Left colon (tissue), 2 donors: ENCODE results near the gene C7orf57. TPM values are rescaled to one million over a fixed set of nuclear protein-coding genes. Genes with fewer than 3 reads are reported as not detected.
"Not testable (repeated sequence)": the region's sequence is repeated elsewhere in the genome, so short reads cannot be mapped to it uniquely, and the experiment has no call there.

Source experiments
- ATAC-seq: fragments of 200-7000 bp; cut with Tn5 transposase; one replicate; pipeline ENCODE4 v1.9.1; 2020; ENCODE audit warnings: mild to moderate bottlenecking, moderate library complexity
- DNase-seq, 2 donors: peaks; one replicate each; pipeline ENCODE4 v3.0.0-alpha.2; 2020
- intact Hi-C, 2 donors: fragments of 100-400 bp; cut with DNase I in 1 of 2; cut with micrococcal nuclease in 1 of 2; formaldehyde crosslinking; loops; one replicate each; pipeline versions ENCODE4 v1.11.2 to v1.14.0; 2022; cut with DNase I, micrococcal nuclease
- total RNA-seq, 2 donors: library from RNA; stranded (reverse); fragmentation: NEBNext Ultra II Directional; extraction: Animal tissue kit (Norgen Biotek cat#: 25700); gene quantifications; one replicate each; pipeline ENCODE4 v1.2.1, GENCODE V29; 2021
- donor health status: DM: no; HTN: no; CAD: no.
- donor health status: DM: yes; HTN: yes; CAD: no.

C7orf57 gene
- total RNA-seq, 2 donors from 2014 or later, result not detected

DNA sequence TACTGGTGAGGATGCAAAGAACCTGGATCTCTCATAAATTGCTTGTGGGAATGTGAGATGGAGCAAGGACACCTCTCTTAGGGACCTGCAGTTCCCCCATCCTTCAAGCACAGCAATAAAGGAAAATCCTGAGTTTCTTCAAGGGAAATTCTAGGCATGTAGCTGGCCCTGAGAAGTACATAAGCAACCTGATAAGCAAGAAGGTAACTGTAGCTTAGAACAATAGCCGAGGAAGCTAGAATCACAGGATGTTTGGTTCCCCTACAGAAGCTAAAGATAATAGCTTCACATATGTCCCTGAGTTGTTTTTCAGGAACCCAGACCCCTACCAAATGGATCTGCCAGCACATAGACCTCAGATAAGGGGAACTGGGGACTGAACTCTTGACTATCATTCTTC, 42.1 kb downstream of the C7orf57 start:
- intact Hi-C loops, result no loop called here
- ATAC-seq (no peak), DNase-seq (no peak)

DNA sequence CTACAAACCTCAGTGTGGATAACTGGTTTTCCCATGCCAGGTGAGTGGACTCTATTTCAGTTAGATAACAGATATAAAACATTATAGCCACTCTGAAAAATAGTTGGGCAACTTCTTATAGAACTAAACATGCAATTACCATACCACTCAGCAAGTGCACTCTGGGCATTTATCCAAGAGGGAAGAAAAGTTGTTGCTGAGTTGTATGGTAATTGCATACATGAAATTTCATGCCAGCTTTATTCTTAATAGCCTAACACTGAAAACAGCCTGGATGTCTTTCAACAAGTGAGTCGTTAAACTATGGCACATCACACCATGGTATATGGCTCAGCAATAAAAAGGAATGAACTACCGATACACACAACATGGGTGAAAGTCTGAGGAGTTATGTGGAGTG, 43.1 kb downstream of the C7orf57 start:
- DNase-seq (no peak), ATAC-seq (peak; percentile 89)
- intact Hi-C loops, result no loop called here

DNA sequence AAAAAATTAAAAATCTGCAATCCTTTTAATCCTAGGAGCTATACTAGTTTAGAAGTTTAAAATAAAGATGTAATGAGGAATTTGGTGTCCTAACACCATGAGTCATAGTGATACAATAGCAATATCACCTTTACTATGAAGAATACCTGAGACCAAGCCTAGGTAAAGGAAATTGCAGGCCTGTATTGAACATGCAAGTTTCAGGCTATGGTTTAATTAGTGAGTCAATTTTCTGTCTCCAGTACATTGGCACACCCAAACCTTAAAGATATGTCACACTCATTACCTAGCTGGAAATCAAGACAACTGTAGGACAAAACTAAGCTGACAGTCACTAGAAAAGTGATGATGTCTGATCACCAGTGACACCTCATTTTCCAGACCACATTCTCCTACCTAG, 47.0 kb downstream of the C7orf57 start:
- intact Hi-C loops, DNase-seq: not testable (repeated sequence)
- ATAC-seq, result peak; percentile 44

DNA sequence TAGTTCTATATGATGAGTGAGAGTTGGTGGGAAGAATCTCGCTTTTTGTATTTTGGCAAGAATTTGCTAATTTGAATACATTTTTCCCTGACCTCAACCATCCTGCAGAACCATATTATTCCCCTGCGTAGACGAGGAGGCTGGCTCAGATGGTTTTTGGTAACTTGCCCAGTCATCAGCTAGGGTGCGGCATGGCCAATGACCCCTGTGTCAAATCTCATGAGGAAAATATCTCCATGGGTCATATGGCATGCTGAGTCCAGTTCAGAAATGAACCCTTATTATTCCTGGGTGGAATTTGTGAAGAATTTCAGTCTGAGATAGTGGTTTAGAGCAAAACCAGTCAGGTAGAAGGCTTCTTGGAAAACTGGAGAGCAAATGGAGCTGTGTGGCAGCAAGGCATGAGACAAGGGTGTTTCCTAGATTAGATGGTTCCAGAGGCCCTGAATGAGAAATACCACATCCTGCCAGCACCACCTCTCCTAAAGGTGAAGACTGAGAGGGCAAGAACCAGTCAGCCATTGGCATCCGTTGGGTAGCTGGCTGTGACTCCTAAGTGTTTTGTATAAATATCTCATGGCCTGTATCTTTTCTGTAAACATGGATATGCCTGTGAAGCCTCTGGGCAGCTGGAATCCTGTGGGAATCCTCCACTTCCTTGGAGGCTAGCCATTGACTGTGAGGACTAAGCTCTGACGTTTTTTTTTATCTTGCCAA, 47.9 kb downstream of the C7orf57 start:
- peak; percentile 19 for ATAC-seq
- no peak for DNase-seq
- intact Hi-C loops, result no loop called here

DNA sequence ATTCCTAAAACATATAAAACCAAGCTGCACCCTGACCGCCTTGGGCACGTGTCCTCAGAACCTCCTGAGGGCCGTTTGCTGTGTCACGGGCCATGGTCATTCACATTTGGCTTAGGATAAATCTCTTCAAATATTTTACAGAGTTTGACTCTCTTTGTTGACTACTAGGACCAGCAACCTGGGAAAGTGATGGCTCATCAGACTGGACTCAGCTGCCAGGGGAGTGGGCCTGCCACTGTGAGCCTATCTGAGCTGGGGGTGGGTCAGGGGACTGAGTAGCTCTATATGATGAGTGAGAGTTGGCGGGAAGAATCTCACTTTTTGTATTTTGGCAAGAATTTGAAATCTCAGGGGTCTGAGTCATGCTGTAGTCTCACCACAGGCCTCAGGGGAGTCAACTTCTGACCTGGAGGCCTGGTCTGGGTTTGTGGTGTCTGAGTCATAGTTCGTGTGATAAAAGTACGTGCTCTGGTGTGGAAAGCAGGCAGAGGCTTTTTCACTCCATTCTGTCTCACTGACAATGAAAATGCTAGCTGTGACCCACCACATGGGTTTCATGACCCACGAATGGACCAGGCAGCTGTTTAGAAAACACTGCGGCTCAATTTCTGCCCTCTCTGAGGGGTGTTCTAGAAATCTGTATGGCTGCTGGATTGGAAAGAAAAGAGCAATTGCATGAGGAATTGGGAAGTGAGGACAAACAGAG, 49.5 kb downstream of the C7orf57 start:
- intact Hi-C loops, result no loop called here
- DNase-seq (peak in 1 of 2 donors; percentile 66), ATAC-seq (no peak)

DNA sequence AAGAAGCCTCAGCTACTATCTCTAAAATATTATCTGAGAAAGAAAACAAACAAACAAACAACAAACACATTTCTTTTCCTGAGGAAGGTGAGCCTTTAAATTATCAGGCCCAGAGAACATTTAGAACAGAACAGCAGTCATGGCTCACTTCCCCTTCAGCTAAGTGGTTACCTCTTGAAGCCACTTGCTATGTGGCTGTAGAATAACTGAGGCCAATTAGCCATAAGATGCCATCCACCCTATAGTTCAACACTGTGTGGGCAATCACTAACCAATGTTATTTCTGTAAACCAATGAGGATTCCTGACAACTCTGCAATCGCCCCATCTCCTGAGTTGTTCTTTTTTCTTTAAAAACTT, 50.1 kb downstream of the C7orf57 start:
- DNase-seq, result no peak
- no peak for ATAC-seq
- intact Hi-C loops, result no loop called here

DNA sequence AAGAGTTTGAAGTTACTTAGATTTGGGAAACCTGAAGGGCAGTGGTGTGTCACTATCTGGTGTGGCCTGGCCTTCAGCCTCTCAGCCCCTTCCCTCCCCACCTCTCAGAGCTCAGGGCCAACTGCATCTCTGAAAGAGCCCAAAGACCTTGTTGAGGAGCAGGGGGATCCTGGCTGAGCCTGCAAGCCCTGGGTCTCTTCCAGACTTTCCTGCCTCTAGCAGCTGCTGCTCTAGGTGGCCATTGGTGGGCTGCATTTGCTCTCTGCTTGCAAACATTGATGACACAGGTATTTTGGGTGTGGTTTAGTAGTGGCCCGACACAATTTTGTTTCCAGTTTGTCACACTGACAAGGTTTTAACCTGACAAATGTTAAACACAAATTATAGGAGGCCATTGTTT, 50.6 kb downstream of the C7orf57 start:
- intact Hi-C loops, result no loop called here
- DNase-seq (no peak), ATAC-seq (no peak)

DNA sequence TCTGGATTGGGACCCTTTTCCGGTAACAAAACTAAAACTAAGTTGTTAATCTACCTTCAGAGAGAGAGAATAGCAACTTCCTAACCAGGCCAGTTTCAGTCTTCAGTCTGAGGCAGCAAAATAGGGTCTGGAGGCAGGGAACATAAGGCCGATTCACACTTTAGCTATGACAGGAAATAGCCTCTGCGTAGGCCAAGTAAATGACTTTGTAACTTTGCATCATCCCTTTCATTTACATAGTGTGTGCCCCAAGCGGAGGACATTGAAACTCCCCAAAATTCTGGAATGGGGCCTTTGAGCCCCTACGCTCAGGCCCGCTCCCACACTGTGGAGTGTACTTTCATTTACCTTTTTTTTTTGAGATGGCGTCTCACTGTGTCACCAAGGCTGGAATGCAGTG, 52.0 kb downstream of the C7orf57 start:
- DNase-seq (no peak), ATAC-seq (no peak)
- intact Hi-C loops, result no loop called here

DNA sequence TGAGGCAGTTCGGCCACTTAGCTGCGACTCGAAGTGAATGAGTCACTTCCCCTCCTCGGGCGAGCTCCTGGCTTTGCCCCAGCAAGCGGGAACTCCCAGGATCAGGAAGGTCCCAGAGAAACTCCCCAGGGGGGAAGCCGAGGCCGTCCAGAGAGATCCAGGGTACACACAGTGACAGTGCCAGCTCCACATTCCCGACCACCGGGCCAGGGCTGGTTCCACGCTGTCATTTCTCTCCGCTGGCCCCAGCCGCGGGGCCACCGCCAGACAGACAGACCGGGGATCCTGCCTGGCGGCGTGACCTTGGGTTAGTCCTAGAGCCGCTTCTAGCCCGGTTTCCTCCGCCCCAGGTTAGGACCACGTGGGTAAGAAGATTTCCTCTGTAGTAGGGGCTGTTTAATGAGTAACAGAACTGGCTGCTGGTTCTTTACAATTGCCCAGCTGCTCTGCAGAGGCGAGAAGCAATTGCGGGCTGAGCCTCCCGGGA, 53.3 kb downstream of the C7orf57 start:
- ATAC-seq, result peak; percentile 72
- peak; percentile 89 to 95 for DNase-seq
- intact Hi-C loops, result no loop called here

DNA sequence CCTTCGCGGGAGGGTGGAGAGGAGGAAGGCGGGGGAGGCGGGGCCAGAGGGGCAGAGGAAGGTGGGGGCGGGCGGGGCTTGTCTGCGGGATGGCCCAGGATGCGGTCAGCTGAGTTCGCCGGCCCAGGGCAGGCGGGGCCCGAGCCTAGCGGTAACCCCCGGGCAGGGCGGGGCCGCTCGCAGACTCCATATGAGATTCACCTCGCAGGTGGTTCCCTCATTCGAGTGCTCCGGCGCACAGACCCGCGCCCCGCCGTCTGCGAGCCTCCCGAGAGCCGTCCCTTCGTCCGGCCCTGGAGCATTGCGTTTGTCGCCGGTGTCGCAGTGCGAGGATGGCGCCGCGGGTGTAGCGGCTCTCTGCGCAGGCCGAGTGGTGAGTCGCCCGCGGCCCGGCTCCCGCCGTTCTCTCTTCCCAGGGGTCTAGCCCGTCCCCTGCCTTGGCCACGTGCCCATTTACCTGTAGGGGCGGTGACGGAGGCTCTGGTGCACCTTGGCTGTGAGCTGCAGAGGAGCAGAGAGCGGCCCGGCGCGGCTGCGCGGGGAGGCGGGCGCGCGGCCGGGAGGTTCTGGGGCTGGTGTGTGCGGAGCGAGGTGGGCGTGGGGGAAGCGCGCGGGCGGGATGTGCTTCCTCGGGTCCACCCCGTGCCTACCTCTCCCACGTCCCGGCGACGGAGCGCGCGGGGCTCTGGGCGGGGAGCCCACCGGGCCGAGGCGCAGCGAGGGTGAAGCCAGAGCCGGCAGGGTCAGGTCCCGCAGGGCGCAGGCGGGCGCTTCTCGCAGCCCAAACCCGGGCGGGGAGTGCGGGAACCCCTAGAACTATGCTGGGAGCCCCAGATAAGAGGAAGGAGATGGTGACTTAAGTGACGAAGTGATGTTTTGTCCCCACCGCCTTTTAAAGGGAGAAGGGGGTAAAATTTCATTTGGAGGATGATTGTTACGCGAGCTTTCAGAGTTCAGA, 54.0 kb downstream of the C7orf57 start, which contains the start of gene UPP1:
Gene UPP1 (plus strand): TSS at position 220 of the 958 bp plus-strand sequence. CDS start 5,519 bp downstream, outside the sequence.
- intact Hi-C loops, result no loop called here
- DNase-seq, result peak; percentile 96 to 97
- peak; percentile 82 for ATAC-seq

DNA sequence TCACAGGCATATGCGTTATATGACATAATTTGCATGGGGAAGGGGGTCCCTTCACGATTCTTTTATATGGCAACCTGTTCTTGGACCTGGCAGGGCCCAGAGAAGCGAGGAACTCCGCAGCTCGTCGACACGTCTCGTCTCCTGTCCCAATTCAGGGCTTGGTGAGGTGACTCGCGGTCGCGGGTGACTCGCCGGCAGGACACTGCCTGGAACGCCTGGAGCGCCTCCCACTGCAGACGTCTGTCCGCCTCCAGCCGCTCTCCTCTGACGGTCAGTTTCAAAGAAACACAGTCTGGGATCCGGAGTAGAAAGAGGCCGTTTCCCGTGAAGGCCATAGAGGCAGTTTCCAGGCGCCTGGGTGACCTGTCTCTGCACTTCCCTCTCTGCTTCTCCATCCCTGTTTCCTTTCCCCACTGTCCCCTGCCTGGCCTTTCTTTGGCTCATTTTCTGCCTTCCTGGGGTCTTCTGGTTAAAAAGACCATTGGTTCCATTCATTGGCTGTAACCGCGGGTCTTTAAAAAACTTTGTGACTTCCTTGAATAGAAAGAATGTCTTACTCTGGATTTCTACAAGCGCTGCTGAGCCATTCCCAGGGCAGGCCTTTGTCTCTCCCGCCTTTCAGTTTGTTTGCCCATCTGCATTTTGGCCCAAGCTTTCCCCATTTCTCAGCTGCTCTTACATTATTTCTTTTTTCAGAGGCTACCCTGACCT, 54.9 kb downstream of the C7orf57 start:
- DNase-seq (peak; percentile 48 to 51), ATAC-seq (no peak)
- intact Hi-C loops, result no loop called here

DNA sequence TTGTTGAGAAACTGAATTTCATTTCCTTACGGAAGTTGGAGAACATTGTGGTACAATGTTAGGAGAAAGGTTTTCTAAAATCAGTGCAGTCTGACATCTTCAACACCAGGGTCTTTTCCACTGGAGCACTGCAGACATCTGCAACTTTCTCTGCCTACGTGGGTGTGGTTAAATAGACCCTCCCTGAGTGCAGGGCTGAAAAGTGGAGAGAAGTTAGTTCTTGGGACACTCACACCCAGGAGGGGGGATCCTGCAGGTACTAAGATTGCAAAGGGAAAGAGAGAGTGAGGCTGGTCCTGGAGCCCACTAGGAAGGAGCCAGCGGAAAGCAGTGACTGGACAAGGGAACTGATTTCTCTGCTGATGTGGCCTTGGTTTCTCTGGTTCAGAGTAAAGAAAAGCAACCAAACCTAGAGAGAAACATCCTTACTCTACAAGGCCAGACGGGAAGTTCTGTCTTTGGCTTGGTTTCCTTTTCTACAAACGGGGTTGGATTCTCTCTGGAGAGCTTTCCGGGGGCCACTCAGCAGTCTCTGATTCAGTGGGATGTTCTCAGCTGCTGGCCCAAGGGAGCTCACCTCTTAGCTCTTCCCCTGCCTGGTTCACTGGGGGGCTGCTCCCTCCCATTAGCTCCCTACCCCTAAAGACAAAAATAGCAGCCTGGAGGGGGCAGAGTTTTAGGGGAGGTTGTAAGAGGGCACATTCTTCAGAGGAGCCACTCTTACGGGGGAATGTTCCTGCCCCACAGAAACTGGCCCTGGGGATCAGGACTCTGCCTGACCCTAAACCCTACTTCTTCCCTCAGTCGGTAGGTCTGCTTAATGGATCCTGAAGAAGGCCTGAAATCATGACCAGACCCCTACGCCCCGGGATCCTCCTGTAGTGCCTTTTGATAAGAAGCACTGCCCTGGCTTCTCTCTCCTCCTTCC, 56.4 kb downstream of the C7orf57 start:
- intact Hi-C loops, result no loop called here
- no peak for ATAC-seq
- no peak for DNase-seq

DNA sequence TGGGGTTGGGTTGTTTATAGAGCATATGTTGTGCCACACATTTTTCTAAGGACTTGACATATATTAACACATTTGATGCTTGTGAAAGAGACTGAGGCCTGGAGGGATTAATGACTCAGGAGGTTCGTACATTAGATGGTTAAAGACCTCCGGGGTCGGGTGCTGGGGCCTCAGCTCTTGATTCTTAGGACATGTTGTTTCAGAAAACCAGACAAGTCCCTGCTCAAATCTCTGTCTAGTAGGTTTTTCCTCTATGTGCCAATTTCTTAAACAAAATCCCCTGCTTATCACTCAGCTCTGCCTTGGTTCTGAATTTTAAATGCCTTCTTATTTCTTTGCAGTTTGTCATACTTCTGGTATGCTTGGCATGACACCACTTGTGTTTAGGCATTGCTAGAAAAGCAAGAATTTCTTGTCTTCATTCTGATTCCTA, 59.5 kb downstream of the C7orf57 start:
- no peak for ATAC-seq
- DNase-seq, result no peak
- intact Hi-C loops, result no loop called here

DNA sequence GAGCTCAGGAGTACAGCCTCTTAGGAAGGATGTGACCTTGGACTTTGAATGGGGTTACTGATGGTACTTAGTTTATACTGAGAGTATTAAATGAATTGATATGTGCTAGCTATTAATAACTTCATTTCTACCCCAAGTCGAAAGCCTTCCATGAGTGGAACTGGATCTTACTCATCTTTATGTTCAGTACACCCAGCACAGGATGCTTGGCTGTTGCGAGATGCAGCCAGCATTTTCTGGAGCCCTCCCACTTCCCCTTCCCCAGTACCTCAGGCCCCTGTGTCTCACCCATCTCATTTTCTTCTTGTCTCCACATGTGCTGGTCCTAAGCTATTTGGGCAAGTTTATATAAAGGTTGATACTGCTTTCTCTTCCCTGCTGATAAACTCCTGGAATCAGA, 60.9 kb downstream of the C7orf57 start:
- ATAC-seq, result no peak
- DNase-seq, result no peak
- intact Hi-C loops, result no loop called here

DNA sequence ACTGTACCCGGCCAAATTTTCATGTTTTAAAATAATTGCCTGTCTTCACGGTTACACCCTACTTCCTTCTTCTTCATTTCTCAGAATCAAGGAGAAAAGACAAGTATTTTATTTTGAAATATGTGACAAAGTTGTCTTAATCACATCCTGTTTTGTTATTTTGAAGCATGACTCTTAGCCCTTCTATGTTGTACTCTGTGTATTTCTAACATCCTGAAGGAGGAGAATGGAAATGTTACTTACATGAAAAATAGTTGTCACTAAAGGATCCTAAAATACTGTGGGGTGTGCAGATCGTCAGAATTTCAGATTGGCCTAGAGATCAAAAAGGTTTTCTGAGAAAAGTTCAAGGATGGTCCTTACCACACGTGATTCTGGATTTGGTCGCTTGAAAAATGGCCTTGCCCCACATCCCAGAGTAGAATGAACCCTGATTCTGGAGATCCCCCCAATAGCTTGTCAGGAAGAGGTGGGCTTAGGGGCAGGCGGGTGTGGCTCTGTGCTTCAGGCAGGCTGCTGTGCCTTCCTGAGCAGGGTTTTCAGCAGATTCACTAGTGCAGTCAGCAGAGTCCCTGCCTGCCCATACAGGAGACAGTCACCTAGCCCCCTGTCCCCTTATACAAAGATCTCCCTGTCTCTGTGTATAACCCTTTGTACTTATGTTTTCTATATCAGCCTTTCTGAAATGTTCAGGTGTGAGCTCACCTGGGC, 62.3 kb downstream of the C7orf57 start:
- intact Hi-C loops, result no loop called here
- ATAC-seq, result no peak

DNA sequence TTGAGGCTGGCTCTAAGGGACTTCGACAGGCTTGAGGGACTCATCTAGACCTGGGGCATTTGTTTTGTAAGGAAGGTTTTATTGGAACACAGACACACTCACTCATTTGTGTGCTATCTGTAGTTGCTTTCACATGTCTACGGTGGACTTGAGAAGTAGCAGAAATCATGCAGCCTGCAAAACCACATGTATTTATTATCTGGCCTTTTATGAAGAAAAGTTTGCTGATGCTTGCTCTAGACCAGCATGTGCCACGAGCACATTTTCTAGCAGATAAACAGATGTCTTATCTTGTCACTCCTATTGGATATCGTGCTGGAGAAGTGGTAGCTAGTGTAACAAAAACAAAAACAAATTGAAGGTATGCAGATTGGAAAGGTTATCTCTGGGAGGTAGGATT, 63.5 kb downstream of the C7orf57 start:
- intact Hi-C loops, result no loop called here

More for the DNA sequence above, 62.3 kb downstream of the C7orf57 start:
- DNase-seq, result no peak

DNA sequence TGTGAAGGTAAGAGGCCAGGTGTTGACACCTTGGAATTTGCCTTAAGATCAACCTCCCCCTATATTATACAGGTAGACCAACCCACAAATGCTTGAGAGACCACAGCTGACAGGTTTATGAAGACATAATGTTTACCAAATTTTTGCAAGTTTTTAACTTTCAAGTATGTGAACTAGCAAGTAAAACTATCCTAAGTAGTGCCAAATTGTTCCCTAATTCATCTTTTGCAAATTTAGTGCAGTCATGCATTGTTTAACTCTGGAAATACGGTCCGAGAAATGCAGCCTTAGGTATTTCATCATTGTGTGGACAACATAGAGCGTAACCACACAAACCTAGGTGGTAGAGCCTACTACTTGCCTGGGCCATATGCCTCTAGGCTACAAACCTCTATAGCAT, 64.4 kb downstream of the C7orf57 start:
- DNase-seq (no peak), ATAC-seq (no peak)
- intact Hi-C loops, result no loop called here

More for the DNA sequence above, 63.5 kb downstream of the C7orf57 start:
- DNase-seq (no peak), ATAC-seq (no peak)
